H7 (cell line): Measurements from ENCODE around the gene DNAJC12. TPM values are rescaled to one million over a fixed set of nuclear protein-coding genes. Genes with fewer than 3 reads are reported as not detected.
"Not testable (repeated sequence)": the region's sequence is repeated elsewhere in the genome, so short reads cannot be mapped to it uniquely, and the experiment has no call there.

Source experiments
- DNase-seq: peaks from one replicate; pipeline ENCODE4 v3.0.0; 2012
- H3K27me3 ChIP-seq: 2 replicates; pipeline ENCODE4 v1.6.0; 2011; ENCODE audit warnings: mild to moderate bottlenecking, low read length; ENCODE audit not compliant: control insufficient read depth, insufficient read depth
- H3K36me3 ChIP-seq: replicated peaks from 2 replicates; pipeline ENCODE4 v1.5.1; 2011; ENCODE audit warnings: low read length; ENCODE audit not compliant: control insufficient read depth, insufficient read depth
- H3K4me3 ChIP-seq: 2 replicates; pipeline ENCODE4 v1.5.1; 2011; ENCODE audit warnings: low read depth, mild to moderate bottlenecking, control low read depth, low read length, moderate library complexity; ENCODE audit not compliant: insufficient read depth
- total RNA-seq: library from RNA; depleted of rRNA; stranded (reverse); fragments of >200 nt; shearing (Covaris generic); gene quantifications from 2 replicates; pipeline ENCODE4 v1.2.3, GENCODE V29; 2014

Gene DNAJC12
- total RNA-seq, 1 experiment from 2014 or later: 0.31 TPM

DNA sequence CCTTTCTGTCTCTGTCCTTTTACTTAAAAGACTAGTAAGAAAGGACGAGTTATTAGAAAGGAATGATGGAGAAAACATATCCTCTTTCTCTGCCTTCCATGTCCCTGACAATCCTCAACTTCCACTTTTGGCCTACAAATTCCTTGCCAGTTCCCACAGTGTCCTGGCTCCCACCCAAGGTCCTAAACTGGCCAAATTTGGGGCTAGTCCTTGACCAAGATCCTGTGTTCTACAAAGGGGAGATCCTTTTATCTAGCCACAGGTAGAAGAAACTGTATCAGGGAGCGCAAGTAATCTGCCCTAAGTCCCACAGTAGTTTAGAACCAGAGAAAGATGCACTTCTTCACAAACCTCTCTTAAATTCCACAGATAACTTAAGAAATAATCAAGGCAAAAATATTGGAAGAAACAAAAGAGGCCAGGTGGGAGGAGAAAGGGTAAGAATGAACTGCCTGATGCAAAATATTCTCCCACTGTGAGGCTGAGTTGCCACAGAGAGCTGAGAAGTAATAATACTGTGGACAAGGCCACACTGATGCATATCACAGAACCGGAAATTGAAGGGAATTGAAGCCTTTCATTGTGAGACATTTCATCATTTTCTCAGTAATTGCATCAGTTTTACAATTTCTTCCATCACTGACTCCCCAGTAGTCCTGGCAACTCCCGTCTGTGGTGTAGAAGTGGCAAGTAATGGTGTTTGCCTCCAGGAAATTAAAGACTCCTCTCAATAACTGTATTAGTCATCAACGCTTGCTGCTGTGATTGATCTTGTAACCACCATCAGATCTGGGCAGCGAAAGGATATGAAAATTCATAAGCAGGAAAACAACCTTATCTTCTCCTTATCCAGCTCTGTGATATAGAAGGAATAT lies 47.2 kb downstream of the DNAJC12 start:
- H3K36me3 ChIP-seq: no peaks in the 10 kb centered on the region
- H3K4me3 ChIP-seq: no peak overlapping the region
- no peak for DNase-seq
- no peaks in the 10 kb centered on the region for H3K27me3 ChIP-seq

GRCh38 chr10:67789769-67790168 lies 48.2 kb downstream of the DNAJC12 start:
- no peak for DNase-seq
- Histone ChIP-seq H3K4me3 (no peak overlapping the region), H3K27me3 (no peaks in the 10 kb centered on the region), H3K36me3 (no peaks in the 10 kb centered on the region)

- Histone ChIP-seq H3K27me3 (no peaks in the 10 kb centered on the region), H3K36me3 (no peaks in the 10 kb centered on the region), H3K4me3 (no peak overlapping the region)
- peak; percentile 67 for DNase-seq
Observed at GRCh38 chr10:67788028-67788886, 49.7 kb downstream of the DNAJC12 start.

DNA sequence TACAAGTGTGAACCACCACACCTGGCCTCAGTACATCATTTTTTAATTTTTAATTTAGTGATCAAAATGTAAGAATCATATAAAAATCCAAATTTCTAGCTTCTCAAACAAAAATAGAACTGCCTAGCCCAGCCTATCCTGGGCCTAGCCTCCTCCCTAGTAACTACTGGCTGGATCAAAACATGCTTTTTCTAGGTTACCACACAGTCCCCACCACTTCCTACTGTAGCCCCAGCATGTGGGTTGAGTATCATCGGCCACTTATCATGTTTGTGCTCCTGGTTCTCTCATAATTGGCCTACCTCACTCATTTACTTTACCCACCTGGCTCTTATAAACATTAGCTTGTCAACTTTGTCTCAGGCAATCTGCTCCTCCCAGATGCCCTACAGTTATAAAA lies 52.9 kb downstream of the DNAJC12 start:
- Histone ChIP-seq H3K4me3 (no peak overlapping the region), H3K27me3 (no peaks in the 10 kb centered on the region), H3K36me3 (no peaks in the 10 kb centered on the region)
- DNase-seq: no peak

- no peak for DNase-seq
- H3K36me3 ChIP-seq: no peaks in the 10 kb centered on the region
- H3K4me3 ChIP-seq: no peak overlapping the region
- no peaks in the 10 kb centered on the region for H3K27me3 ChIP-seq
Observed at GRCh38 chr10:67784474-67784873, 53.5 kb downstream of the DNAJC12 start.

DNA sequence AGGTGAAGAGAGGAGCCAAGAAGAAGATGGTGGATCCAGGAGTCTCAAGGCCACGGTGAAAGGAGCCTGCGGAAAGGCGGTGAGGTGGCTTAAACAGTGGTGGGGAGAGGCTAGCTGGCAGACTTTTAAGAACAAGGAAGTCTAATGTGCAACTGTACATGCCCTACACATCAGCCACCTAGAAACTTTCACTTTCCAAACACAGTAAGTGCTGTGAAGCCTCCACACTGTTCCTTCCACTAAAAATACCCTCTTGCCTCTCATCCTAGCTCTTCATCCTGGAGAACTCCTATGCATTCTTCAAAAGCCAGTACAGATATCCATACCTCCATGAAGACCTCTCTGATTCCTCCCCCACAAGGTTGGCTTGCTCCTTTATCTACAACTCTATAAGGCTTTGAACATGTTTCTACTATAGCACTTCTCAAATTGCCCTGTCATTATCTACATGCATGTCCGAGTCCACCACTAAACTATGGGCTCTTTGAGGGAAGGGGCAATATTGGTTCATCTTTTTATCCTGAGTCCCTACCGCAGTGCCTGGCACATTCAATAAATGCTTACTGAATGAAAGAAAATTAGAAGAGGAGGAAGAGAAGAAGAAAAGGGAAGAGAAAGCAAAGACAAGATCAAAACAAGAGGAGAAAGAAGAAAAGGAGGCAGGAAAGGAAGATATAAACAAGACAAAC lies 54.2 kb downstream of the DNAJC12 start:
- no peaks in the 10 kb centered on the region for H3K27me3 ChIP-seq
- no peaks in the 10 kb centered on the region for H3K36me3 ChIP-seq
- DNase-seq: no peak

DNA sequence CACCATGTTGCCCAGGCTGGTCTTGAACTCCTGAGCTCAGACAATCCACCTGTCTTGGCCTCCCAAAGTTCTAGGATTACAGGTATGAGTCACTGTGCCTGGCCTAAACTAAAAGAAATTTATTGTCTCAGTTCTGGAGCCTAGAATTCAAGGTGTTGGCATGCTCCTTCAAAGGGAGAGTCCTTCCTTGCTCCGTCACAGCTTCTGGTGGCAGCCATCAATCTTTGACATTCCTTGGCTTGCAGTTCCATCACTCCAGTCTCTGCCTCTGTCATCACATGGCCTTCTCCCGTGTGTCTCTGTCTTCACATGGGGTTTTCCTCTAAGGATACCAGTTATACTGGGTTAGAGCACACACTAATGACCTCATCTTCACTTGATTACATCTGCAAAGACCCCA lies 55.5 kb downstream of the DNAJC12 start:
- Histone ChIP-seq H3K36me3 (no peaks in the 10 kb centered on the region), H3K27me3 (no peaks in the 10 kb centered on the region), H3K4me3 (no peak overlapping the region)
- DNase-seq: no peak

More for the DNA sequence above, 54.2 kb downstream of the DNAJC12 start:
- no peak overlapping the region for H3K4me3 ChIP-seq

GRCh38 chr10:67780759-67781538 lies 57.0 kb downstream of the DNAJC12 start:
- no peak for DNase-seq
- H3K4me3 ChIP-seq: no peak overlapping the region
- no peaks in the 10 kb centered on the region for H3K27me3 ChIP-seq
- no peaks in the 10 kb centered on the region for H3K36me3 ChIP-seq

- H3K27me3 ChIP-seq, DNase-seq, H3K36me3 ChIP-seq, H3K4me3 ChIP-seq: not testable (repeated sequence)
Observed at GRCh38 chr10:67780204-67780621, 57.8 kb downstream of the DNAJC12 start.

- no peak overlapping the region for H3K4me3 ChIP-seq
- H3K36me3 ChIP-seq: no peaks in the 10 kb centered on the region
- peak; percentile 60 for DNase-seq
- no peaks in the 10 kb centered on the region for H3K27me3 ChIP-seq
Observed at GRCh38 chr10:67779465-67780203, 58.4 kb downstream of the DNAJC12 start.

DNA sequence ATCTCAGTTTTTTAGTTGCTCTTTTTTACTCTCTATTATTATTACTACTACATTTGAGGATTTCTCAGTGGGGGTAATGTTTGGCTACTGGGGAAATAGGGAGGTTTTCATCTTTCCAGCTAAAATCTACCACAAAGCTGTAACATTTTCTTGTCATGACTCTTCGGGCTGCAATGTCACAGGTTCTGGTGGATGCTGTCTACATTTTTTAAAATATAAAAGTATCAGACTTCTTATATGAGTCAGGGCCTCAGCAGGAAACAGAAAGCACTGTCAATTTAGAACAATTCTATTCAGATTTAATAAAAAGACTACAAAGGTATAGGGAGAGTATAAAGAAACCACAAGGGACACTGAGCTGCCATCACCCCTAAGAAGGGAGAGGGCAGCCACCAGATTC lies 61.6 kb downstream of the DNAJC12 start:
- no peaks in the 10 kb centered on the region for H3K36me3 ChIP-seq
- H3K4me3 ChIP-seq: no peak overlapping the region
- H3K27me3 ChIP-seq: no peaks in the 10 kb centered on the region
- DNase-seq: no peak

DNA sequence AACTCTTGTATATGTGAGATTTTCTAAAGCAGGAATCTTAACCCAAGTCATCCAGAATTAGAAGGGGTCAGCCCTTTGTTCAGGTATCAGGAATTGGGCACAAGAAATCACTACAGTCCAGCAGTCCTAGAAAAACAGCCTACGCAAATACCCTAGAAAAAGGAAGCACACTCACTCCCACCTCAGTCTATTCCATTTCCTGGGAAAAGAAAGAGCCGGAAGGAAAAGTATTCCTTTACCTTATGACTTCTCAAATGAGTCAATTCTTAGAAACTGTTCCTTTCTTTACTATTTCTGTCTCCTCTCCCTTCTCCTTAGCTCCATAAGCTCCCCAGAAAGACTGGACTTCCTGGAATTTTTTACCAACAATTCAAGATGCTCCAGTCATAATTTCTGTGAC lies 62.7 kb downstream of the DNAJC12 start:
- no peak overlapping the region for H3K4me3 ChIP-seq
- no peaks in the 10 kb centered on the region for H3K36me3 ChIP-seq
- no peak for DNase-seq
- no peaks in the 10 kb centered on the region for H3K27me3 ChIP-seq

DNA sequence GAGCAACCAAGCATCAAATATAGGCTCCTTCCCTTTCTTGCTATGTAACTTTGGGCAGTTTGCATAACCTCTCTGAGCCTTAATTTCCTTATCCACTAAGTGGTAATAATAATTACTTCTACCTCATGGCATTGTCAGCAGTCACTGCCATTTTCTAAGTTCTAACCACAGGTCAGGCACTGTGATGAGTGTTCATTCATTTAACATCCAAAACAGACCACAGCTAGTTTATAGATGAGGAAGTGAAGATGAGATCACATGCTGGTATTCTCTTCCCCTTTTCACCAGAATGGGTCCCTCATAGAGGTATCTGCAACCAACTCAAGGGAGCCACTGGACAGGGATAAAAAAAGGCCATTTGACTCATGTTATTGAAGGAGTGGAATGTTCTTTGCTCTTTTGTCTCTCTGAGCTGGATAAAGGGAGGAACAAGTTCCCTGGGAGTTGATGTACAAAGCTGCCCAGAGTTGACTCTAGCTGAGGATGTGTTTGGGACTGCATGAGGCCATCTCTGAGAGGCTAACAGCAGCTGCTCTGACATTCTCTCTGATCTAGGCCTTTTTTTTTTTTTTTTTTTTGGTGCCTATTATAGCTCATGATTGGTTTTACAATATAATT lies 65.0 kb downstream of the DNAJC12 start:
- DNase-seq: no peak
- Histone ChIP-seq H3K36me3 (no peaks in the 10 kb centered on the region), H3K27me3 (no peaks in the 10 kb centered on the region), H3K4me3 (no peak overlapping the region)
